ENCODE results near the gene MTIF2.
"Not testable (repeated sequence)": the region's sequence is repeated elsewhere in the genome, so short reads cannot be mapped to it uniquely, and the experiment has no call there.

Gene MTIF2

GRCh38 chr2:55200416-55200815 lies 68.6 kb downstream of the MTIF2 start:
- no peak overlapping the region for H3K9ac ChIP-seq (ENCODE audit: low read length)
- H3K79me2 ChIP-seq (ENCODE audit: low read length) = no peaks in the 10 kb centered on the region
- DNase-seq = no peak
- H2AFZ ChIP-seq (ENCODE audit: low read length) = no peak overlapping the region
- H3K36me3 ChIP-seq (replicated peaks; ENCODE audit: insufficient read depth, low read length) = no peaks in the 10 kb centered on the region
- no peak overlapping the region for H3K27ac ChIP-seq (ENCODE audit: low read length)
- H3K4me1 ChIP-seq (ENCODE audit: low read length) = no peaks in the 10 kb centered on the region
- no peaks in the 10 kb centered on the region for H3F3A ChIP-seq (ENCODE audit: insufficient read depth, low read length)
- no peak overlapping the region for H3K4me3 ChIP-seq (ENCODE audit: low read length)
- no peaks in the 10 kb centered on the region for H3K9me3 ChIP-seq (replicated peaks; ENCODE audit: insufficient read depth, low read length)
- TF ChIP-seq EZH2 (optimal IDR thresholded peaks at IDR 0.05; ENCODE audit: low read depth, low read length) (no peak), EZH2phosphoT487 (IDR thresholded peaks at IDR 0.05; ENCODE audit: low read length) (no peak), CTCF (IDR thresholded peaks at IDR 0.05; ENCODE audit: low read length) (no peak)
- no peak overlapping the region for H3K4me2 ChIP-seq (ENCODE audit: low read depth, low read length)
- no peaks in the 10 kb centered on the region for H4K20me1 ChIP-seq (ENCODE audit: insufficient read depth, low read length)
- no peaks in the 10 kb centered on the region for H3K27me3 ChIP-seq (replicated peaks; ENCODE audit: insufficient read depth, low read length)
- H3K9me2 ChIP-seq (replicated peaks; ENCODE audit: insufficient read depth, low read length) = no peaks in the 10 kb centered on the region

- Histone ChIP-seq H3K27me3 (replicated peaks; ENCODE audit: insufficient read depth, low read length) (no peaks in the 10 kb centered on the region), H3K9ac (ENCODE audit: low read length) (no peak overlapping the region), H3K9me3 (replicated peaks; ENCODE audit: insufficient read depth, low read length) (no peaks in the 10 kb centered on the region), H3K4me3 (ENCODE audit: low read length) (no peak overlapping the region), H3K27ac (ENCODE audit: low read length) (no peak overlapping the region), H3K4me2 (ENCODE audit: low read depth, low read length) (no peak overlapping the region), H3K9me2 (replicated peaks; ENCODE audit: insufficient read depth, low read length) (no peaks in the 10 kb centered on the region), H3K4me1 (ENCODE audit: low read length) (no peaks in the 10 kb centered on the region), H3F3A (ENCODE audit: insufficient read depth, low read length) (no peaks in the 10 kb centered on the region), H4K20me1 (ENCODE audit: insufficient read depth, low read length) (no peaks in the 10 kb centered on the region), H3K36me3 (replicated peaks; ENCODE audit: insufficient read depth, low read length) (no peaks in the 10 kb centered on the region), H3K79me2 (ENCODE audit: low read length) (no peaks in the 10 kb centered on the region), H2AFZ (ENCODE audit: low read length) (no peak overlapping the region)
- no peak for DNase-seq
- no peak for TF ChIP-seq CTCF (IDR thresholded peaks at IDR 0.05; ENCODE audit: low read length)
- no peak for TF ChIP-seq EZH2 (optimal IDR thresholded peaks at IDR 0.05; ENCODE audit: low read depth, low read length)
- no peak for TF ChIP-seq EZH2phosphoT487 (IDR thresholded peaks at IDR 0.05; ENCODE audit: low read length)
Measured at GRCh38 chr2:55196526-55196925, 72.5 kb downstream of the MTIF2 start.

GRCh38 chr2:55191888-55192287 lies 77.1 kb downstream of the MTIF2 start:
- H2AFZ ChIP-seq (ENCODE audit: low read length); H3K9me2 ChIP-seq (replicated peaks; ENCODE audit: insufficient read depth, low read length); H4K20me1 ChIP-seq (ENCODE audit: insufficient read depth, low read length); H3K9ac ChIP-seq (ENCODE audit: low read length); H3K4me1 ChIP-seq (ENCODE audit: low read length); H3F3A ChIP-seq (ENCODE audit: insufficient read depth, low read length); H3K9me3 ChIP-seq (replicated peaks; ENCODE audit: insufficient read depth, low read length); H3K27me3 ChIP-seq (replicated peaks; ENCODE audit: insufficient read depth, low read length); DNase-seq; H3K79me2 ChIP-seq (ENCODE audit: low read length); H3K4me3 ChIP-seq (ENCODE audit: low read length); H3K36me3 ChIP-seq (replicated peaks; ENCODE audit: insufficient read depth, low read length); H3K27ac ChIP-seq (ENCODE audit: low read length); H3K4me2 ChIP-seq (ENCODE audit: low read depth, low read length): not testable (repeated sequence)

GRCh38 chr2:55186837-55187236 lies 82.2 kb downstream of the MTIF2 start:
- H3K9me3 ChIP-seq (replicated peaks; ENCODE audit: insufficient read depth, low read length); H3K79me2 ChIP-seq (ENCODE audit: low read length); H3K4me3 ChIP-seq (ENCODE audit: low read length); H3F3A ChIP-seq (ENCODE audit: insufficient read depth, low read length); H3K9ac ChIP-seq (ENCODE audit: low read length); H3K9me2 ChIP-seq (replicated peaks; ENCODE audit: insufficient read depth, low read length); H3K27ac ChIP-seq (ENCODE audit: low read length); H3K27me3 ChIP-seq (replicated peaks; ENCODE audit: insufficient read depth, low read length); H4K20me1 ChIP-seq (ENCODE audit: insufficient read depth, low read length); H2AFZ ChIP-seq (ENCODE audit: low read length); H3K4me2 ChIP-seq (ENCODE audit: low read depth, low read length); DNase-seq; H3K4me1 ChIP-seq (ENCODE audit: low read length); H3K36me3 ChIP-seq (replicated peaks; ENCODE audit: insufficient read depth, low read length): not testable (repeated sequence)
